Liver (tissue), 3 donors: ENCODE measurements around the gene MON1B.
"Not testable (repeated sequence)": the region's sequence is repeated elsewhere in the genome, so short reads cannot be mapped to it uniquely, and the experiment has no call there.

Experiments
- GABPA ChIP-seq, 2 donors: IDR thresholded peaks in 1 of 2; conservative IDR thresholded peaks in 1 of 2; 2 replicates each; pipeline ENCODE4 v1.6.1; 2016; ENCODE audit warnings: antibody characterized with exemption in 2 of 2, mild to moderate bottlenecking in 1 of 2, moderate library complexity in 1 of 2
- JUND ChIP-seq, 2 donors: IDR thresholded peaks; 2 replicates each; pipeline ENCODE4 v1.6.1; 2016; ENCODE audit warnings: antibody characterized with exemption in 2 of 2
- RAD21 ChIP-seq, 2 donors: IDR thresholded peaks; 2 replicates each; pipeline ENCODE4 v1.6.1; 2016; ENCODE audit warnings: antibody characterized with exemption in 2 of 2, mild to moderate bottlenecking in 2 of 2
- RXRA ChIP-seq, 2 donors: IDR thresholded peaks; 2 replicates each; pipeline ENCODE4 v1.6.1; 2017 to 2018; ENCODE audit warnings: antibody characterized with exemption in 2 of 2, mild to moderate bottlenecking in 1 of 2
- TAF1 ChIP-seq: conservative IDR thresholded peaks from 2 replicates; pipeline ENCODE4 v1.6.1; 2016; ENCODE audit warnings: antibody characterized with exemption, mild to moderate bottlenecking
- YY1 ChIP-seq: IDR thresholded peaks from 2 replicates; pipeline ENCODE4 v1.6.1; 2016; ENCODE audit warnings: antibody characterized with exemption, mild to moderate bottlenecking
- TF ChIP-seq, protein P1 (sequence below): fragments of 150-350 bp; IDR thresholded peaks from 2 replicates; pipeline ENCODE4 v1.5.1; 2017; ENCODE audit warnings: improper control_type of control experiment, low read depth, low read length; ENCODE audit not compliant: missing input control
- TF ChIP-seq, protein P2 (sequence below): IDR thresholded peaks from 2 replicates; pipeline ENCODE4 v1.6.1; 2016; ENCODE audit warnings: antibody characterized with exemption, mild to moderate bottlenecking
- TF ChIP-seq, protein P3 (sequence below): IDR thresholded peaks from 2 replicates; pipeline ENCODE4 v1.6.1; 2016; ENCODE audit warnings: antibody characterized with exemption
- TF ChIP-seq, protein P4 (sequence below): IDR thresholded peaks from 2 replicates; pipeline ENCODE4 v1.6.1; 2016; ENCODE audit warnings: antibody characterized with exemption
- donor health status: healthy.
- donor health status: healthy.

DNA sequence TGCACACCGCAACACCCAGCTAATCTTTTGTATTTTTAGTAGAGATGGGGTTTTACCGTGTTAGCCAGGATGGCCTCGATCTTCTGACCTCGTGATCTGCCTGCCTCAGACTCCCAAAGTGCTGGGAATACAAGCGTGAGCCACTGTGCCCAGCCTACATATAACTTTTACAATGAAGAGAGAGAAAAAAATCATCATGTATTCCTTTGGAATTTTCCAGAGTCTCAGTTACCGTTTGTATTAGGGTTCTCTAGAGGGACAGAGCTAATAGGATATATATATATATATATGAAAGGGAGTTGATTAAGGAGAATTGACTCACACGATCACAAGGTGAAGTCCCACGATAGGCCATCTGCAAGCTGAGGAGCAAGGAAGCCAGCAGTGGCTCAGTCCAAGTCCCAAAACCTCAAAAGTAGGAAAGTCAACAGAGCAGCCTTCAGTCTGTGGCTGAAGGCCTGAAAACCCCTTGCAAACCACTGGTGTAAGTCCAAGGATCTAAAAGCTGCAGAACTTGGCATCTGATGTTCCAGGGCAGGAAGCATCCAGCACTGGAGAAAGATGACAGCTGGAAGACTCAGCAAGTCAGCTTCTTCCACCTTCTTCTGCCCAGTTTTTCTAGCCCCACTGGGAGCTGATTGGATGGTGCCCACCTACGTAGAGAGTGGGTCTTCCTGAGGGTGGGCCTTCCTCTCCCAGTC, 25.3 kb upstream of the MON1B start:
- TF ChIP-seq, protein P1, sequence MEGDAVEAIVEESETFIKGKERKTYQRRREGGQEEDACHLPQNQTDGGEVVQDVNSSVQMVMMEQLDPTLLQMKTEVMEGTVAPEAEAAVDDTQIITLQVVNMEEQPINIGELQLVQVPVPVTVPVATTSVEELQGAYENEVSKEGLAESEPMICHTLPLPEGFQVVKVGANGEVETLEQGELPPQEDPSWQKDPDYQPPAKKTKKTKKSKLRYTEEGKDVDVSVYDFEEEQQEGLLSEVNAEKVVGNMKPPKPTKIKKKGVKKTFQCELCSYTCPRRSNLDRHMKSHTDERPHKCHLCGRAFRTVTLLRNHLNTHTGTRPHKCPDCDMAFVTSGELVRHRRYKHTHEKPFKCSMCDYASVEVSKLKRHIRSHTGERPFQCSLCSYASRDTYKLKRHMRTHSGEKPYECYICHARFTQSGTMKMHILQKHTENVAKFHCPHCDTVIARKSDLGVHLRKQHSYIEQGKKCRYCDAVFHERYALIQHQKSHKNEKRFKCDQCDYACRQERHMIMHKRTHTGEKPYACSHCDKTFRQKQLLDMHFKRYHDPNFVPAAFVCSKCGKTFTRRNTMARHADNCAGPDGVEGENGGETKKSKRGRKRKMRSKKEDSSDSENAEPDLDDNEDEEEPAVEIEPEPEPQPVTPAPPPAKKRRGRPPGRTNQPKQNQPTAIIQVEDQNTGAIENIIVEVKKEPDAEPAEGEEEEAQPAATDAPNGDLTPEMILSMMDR = not testable (repeated sequence)
- TF ChIP-seq RXRA (IDR thresholded peaks at IDR 0.05); TAF1; GABPA (IDR thresholded peaks at IDR 0.05 in 1 of 2, conservative IDR thresholded peaks at IDR 0.05 in 1 of 2); JUND (IDR thresholded peaks at IDR 0.05); RAD21 (IDR thresholded peaks at IDR 0.05); YY1: not testable (repeated sequence)
- TF ChIP-seq, protein P2, sequence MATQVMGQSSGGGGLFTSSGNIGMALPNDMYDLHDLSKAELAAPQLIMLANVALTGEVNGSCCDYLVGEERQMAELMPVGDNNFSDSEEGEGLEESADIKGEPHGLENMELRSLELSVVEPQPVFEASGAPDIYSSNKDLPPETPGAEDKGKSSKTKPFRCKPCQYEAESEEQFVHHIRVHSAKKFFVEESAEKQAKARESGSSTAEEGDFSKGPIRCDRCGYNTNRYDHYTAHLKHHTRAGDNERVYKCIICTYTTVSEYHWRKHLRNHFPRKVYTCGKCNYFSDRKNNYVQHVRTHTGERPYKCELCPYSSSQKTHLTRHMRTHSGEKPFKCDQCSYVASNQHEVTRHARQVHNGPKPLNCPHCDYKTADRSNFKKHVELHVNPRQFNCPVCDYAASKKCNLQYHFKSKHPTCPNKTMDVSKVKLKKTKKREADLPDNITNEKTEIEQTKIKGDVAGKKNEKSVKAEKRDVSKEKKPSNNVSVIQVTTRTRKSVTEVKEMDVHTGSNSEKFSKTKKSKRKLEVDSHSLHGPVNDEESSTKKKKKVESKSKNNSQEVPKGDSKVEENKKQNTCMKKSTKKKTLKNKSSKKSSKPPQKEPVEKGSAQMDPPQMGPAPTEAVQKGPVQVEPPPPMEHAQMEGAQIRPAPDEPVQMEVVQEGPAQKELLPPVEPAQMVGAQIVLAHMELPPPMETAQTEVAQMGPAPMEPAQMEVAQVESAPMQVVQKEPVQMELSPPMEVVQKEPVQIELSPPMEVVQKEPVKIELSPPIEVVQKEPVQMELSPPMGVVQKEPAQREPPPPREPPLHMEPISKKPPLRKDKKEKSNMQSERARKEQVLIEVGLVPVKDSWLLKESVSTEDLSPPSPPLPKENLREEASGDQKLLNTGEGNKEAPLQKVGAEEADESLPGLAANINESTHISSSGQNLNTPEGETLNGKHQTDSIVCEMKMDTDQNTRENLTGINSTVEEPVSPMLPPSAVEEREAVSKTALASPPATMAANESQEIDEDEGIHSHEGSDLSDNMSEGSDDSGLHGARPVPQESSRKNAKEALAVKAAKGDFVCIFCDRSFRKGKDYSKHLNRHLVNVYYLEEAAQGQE = not testable (repeated sequence)
- TF ChIP-seq, protein P3, sequence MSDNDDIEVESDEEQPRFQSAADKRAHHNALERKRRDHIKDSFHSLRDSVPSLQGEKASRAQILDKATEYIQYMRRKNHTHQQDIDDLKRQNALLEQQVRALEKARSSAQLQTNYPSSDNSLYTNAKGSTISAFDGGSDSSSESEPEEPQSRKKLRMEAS = not testable (repeated sequence)
- TF ChIP-seq, protein P4, sequence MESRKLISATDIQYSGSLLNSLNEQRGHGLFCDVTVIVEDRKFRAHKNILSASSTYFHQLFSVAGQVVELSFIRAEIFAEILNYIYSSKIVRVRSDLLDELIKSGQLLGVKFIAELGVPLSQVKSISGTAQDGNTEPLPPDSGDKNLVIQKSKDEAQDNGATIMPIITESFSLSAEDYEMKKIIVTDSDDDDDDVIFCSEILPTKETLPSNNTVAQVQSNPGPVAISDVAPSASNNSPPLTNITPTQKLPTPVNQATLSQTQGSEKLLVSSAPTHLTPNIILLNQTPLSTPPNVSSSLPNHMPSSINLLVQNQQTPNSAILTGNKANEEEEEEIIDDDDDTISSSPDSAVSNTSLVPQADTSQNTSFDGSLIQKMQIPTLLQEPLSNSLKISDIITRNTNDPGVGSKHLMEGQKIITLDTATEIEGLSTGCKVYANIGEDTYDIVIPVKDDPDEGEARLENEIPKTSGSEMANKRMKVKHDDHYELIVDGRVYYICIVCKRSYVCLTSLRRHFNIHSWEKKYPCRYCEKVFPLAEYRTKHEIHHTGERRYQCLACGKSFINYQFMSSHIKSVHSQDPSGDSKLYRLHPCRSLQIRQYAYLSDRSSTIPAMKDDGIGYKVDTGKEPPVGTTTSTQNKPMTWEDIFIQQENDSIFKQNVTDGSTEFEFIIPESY = not testable (repeated sequence)
